ENCODE data around the gene BRCC3. TPM values are rescaled to one million over a fixed set of nuclear protein-coding genes. Genes with fewer than 3 reads are reported as not detected.
A peak's percentile ranks its signal among the peaks of the same experiment; 100 is the strongest.

The BRCC3 gene
- polyA plus RNA-seq, 1 donor from 2014 or later = 28.1 TPM

DNA sequence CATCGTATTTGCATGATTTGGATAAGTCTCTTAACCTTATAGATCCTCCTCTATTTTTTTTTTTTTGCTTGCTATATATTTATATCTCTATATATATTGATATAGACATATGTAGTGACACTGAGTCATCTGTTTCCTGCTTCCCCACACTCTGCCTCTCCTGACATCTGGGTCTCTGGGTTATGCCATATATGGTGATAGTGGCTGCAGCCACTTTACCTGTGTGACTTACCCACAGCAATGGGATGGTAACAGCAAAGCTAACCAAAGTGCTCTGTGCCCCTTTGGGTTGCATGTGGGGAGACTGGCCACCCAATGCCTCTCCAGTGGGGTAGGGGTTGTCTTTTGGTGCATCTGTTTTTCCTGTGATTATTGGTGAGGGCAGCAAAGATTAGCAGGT, 14.8 kb upstream of the BRCC3 start:
- Histone ChIP-seq H3K4me3 (ENCODE audit: low read length) (no peak overlapping the region), H4K20me1 (ENCODE audit: insufficient read depth) (no peaks in the 10 kb centered on the region), H3K9ac (ENCODE audit: low read length) (no peak overlapping the region), H3K9me3 (ENCODE audit: low read length) (no peaks in the 10 kb centered on the region), H3K36me3 (ENCODE audit: insufficient read depth, low read length) (no peaks in the 10 kb centered on the region), H3F3A (ENCODE audit: insufficient read depth, low read length, poor library complexity, severe bottlenecking) (no peaks in the 10 kb centered on the region), H3K79me2 (replicated peaks; ENCODE audit: insufficient read depth, low read length) (no peaks in the 10 kb centered on the region), H3K9me2 (ENCODE audit: insufficient read depth, low read length) (no peaks in the 10 kb centered on the region), H3K27ac (ENCODE audit: low read length) (no peak overlapping the region), H3K4me2 (ENCODE audit: low read length) (no peak overlapping the region), H2AFZ (ENCODE audit: low read depth, low read length) (no peak overlapping the region), H3K27me3 (ENCODE audit: insufficient read depth, low read depth, low read length) (no peaks in the 10 kb centered on the region)
- TF ChIP-seq, protein P1, sequence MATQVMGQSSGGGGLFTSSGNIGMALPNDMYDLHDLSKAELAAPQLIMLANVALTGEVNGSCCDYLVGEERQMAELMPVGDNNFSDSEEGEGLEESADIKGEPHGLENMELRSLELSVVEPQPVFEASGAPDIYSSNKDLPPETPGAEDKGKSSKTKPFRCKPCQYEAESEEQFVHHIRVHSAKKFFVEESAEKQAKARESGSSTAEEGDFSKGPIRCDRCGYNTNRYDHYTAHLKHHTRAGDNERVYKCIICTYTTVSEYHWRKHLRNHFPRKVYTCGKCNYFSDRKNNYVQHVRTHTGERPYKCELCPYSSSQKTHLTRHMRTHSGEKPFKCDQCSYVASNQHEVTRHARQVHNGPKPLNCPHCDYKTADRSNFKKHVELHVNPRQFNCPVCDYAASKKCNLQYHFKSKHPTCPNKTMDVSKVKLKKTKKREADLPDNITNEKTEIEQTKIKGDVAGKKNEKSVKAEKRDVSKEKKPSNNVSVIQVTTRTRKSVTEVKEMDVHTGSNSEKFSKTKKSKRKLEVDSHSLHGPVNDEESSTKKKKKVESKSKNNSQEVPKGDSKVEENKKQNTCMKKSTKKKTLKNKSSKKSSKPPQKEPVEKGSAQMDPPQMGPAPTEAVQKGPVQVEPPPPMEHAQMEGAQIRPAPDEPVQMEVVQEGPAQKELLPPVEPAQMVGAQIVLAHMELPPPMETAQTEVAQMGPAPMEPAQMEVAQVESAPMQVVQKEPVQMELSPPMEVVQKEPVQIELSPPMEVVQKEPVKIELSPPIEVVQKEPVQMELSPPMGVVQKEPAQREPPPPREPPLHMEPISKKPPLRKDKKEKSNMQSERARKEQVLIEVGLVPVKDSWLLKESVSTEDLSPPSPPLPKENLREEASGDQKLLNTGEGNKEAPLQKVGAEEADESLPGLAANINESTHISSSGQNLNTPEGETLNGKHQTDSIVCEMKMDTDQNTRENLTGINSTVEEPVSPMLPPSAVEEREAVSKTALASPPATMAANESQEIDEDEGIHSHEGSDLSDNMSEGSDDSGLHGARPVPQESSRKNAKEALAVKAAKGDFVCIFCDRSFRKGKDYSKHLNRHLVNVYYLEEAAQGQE (IDR thresholded peaks at IDR 0.05; ENCODE audit: borderline replicate concordance) = no peak
- TF ChIP-seq TAF1 (IDR thresholded peaks at IDR 0.05; ENCODE audit: low read depth) (no peak), EZH2 (IDR thresholded peaks at IDR 0.05; ENCODE audit: borderline replicate concordance, insufficient read depth, low read length, poor library complexity, severe bottlenecking) (no peak), POLR2AphosphoS5 (IDR thresholded peaks at IDR 0.05) (no peak)

DNA sequence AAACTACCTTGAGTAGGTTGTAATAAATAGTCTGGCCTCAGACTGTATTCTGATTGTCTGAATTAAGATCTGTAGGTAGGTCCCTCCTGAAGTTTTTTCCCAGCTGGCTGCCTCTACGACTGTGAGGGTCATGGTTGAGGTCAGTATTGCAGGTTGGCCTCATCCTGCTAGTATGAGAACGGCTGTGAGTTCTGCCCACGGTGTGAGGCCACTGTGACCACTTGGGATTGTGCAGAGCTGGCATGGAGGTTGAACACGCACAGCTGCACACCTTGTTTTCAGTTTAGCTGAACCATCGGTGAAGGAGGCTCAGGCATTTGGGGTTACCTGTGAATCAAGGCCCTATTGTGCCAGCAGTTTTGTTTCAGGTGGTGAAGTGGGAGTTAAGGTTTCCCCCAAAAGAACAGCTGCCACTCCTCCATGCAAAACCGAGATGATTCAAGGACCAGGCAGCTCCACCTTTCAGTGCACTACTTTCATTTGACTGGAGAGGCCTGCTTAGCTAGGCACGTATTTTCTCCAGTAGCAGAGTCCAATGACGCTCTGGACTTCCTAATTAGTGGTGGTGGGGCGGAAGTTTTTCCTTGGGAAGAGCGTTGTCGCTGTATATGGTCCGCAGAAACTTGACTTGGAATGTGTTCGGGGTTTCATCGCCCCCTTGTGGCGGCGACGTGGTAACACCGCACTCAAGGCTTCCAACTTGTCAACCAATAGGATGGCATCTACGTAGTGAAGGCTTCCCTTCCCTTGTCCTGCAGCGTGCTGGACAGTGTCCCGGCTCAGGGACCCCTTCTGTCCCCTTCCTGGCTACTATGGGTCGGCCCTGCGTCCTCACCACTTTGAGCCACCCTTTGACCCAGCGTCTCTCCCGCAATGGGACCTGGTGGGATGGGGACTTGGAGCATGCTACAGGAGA, 14.2 kb upstream of the BRCC3 start:
- Histone ChIP-seq H3K4me2 (ENCODE audit: low read length) (no peak overlapping the region), H3F3A (ENCODE audit: insufficient read depth, low read length, poor library complexity, severe bottlenecking) (no peaks in the 10 kb centered on the region), H4K20me1 (ENCODE audit: insufficient read depth) (no peaks in the 10 kb centered on the region), H3K9me3 (ENCODE audit: low read length) (no peaks in the 10 kb centered on the region), H3K79me2 (replicated peaks; ENCODE audit: insufficient read depth, low read length) (no peaks in the 10 kb centered on the region), H3K27ac (ENCODE audit: low read length) (no peak overlapping the region), H2AFZ (ENCODE audit: low read depth, low read length) (no peak overlapping the region), H3K9ac (ENCODE audit: low read length) (no peak overlapping the region), H3K4me3 (ENCODE audit: low read length) (no peak overlapping the region), H3K36me3 (ENCODE audit: insufficient read depth, low read length) (no peaks in the 10 kb centered on the region), H3K9me2 (ENCODE audit: insufficient read depth, low read length) (no peaks in the 10 kb centered on the region), H3K27me3 (ENCODE audit: insufficient read depth, low read depth, low read length) (no peaks in the 10 kb centered on the region)
- TF ChIP-seq EZH2 (IDR thresholded peaks at IDR 0.05; ENCODE audit: borderline replicate concordance, insufficient read depth, low read length, poor library complexity, severe bottlenecking) (no peak), SMC3 (conservative IDR thresholded peaks at IDR 0.05; ENCODE audit: poor library complexity) (peak; percentile 64), POLR2AphosphoS5 (IDR thresholded peaks at IDR 0.05) (no peak), RAD21 (conservative IDR thresholded peaks at IDR 0.05) (peak; percentile 50), TAF1 (IDR thresholded peaks at IDR 0.05; ENCODE audit: low read depth) (no peak), MXI1 (conservative IDR thresholded peaks at IDR 0.05; ENCODE audit: poor library complexity, severe bottlenecking) (no peak)
- TF ChIP-seq, protein P1 (IDR thresholded peaks at IDR 0.05; ENCODE audit: borderline replicate concordance) = peak; percentile 22
- TF ChIP-seq, protein P2, sequence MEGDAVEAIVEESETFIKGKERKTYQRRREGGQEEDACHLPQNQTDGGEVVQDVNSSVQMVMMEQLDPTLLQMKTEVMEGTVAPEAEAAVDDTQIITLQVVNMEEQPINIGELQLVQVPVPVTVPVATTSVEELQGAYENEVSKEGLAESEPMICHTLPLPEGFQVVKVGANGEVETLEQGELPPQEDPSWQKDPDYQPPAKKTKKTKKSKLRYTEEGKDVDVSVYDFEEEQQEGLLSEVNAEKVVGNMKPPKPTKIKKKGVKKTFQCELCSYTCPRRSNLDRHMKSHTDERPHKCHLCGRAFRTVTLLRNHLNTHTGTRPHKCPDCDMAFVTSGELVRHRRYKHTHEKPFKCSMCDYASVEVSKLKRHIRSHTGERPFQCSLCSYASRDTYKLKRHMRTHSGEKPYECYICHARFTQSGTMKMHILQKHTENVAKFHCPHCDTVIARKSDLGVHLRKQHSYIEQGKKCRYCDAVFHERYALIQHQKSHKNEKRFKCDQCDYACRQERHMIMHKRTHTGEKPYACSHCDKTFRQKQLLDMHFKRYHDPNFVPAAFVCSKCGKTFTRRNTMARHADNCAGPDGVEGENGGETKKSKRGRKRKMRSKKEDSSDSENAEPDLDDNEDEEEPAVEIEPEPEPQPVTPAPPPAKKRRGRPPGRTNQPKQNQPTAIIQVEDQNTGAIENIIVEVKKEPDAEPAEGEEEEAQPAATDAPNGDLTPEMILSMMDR (IDR thresholded peaks at IDR 0.05; ENCODE audit: poor library complexity, severe bottlenecking) = peak; percentile 68
